SU-DHL-6 (cell line): ENCODE data around the gene CD33.

Source experiments
- H2AFZ ChIP-seq: fragments of 200-600 bp; sonication (generic); 2 replicates; pipeline ENCODE4 v1.6.1; 2014; ENCODE audit warnings: low read depth, mild to moderate bottlenecking, moderate library complexity, mixed read lengths, antibody characterized with exemption, low read length; ENCODE audit not compliant: severe bottlenecking
- H3F3A ChIP-seq: fragments of 200-600 bp; shearing (Covaris generic); 2 replicates; pipeline ENCODE4 v1.6.0; 2016; ENCODE audit warnings: antibody characterized with exemption, mild to moderate bottlenecking; ENCODE audit not compliant: insufficient read depth
- H3K27ac ChIP-seq: fragments of 200-600 bp; sonication (generic); 2 replicates; pipeline ENCODE4 v1.5.1; 2016; ENCODE audit warnings: low read depth, mild to moderate bottlenecking, low read length, moderate library complexity, mixed read lengths
- H3K27me3 ChIP-seq: fragments of 200-600 bp; sonication (generic), shearing (Covaris generic); 2 replicates; pipeline ENCODE4 v1.6.0; 2014; ENCODE audit warnings: mild to moderate bottlenecking, low read length
- H3K36me3 ChIP-seq: fragments of 200-600 bp; sonication (generic); 2 replicates; pipeline ENCODE4 v1.6.1; 2014; ENCODE audit warnings: mild to moderate bottlenecking, low read length, mixed read lengths
- H3K4me2 ChIP-seq: fragments of 300-600, 200-600 bp; shearing (Covaris generic), sonication (generic); 2 replicates; pipeline ENCODE4 v1.6.0; 2014; ENCODE audit warnings: low read length, low read depth, mild to moderate bottlenecking; ENCODE audit not compliant: poor library complexity, severe bottlenecking
- H3K4me3 ChIP-seq: fragments of 200-600 bp; sonication (generic); 2 replicates; pipeline ENCODE4 v1.5.1; 2014; ENCODE audit warnings: antibody characterized with exemption, low read length, mild to moderate bottlenecking, mixed read lengths; ENCODE audit not compliant: insufficient read depth, poor library complexity, severe bottlenecking
- H3K79me2 ChIP-seq: fragments of 200-600 bp; sonication (generic); 2 replicates; pipeline ENCODE4 v1.6.1; 2014; ENCODE audit warnings: mild to moderate bottlenecking, low read length, moderate library complexity; ENCODE audit not compliant: insufficient read depth
- H3K9ac ChIP-seq: fragments of 200-600 bp; sonication (generic); 2 replicates; pipeline ENCODE4 v1.7.0; 2014; ENCODE audit warnings: mild to moderate bottlenecking, low read length
- H3K9me2 ChIP-seq: fragments of 200-600 bp; sonication (generic); replicated peaks from 2 replicates; pipeline ENCODE4 v1.6.1; 2014; ENCODE audit warnings: low read length; ENCODE audit not compliant: insufficient read depth
- H3K9me3 ChIP-seq: fragments of 200-600 bp; sonication (generic); 2 replicates; pipeline ENCODE4 v1.6.1; 2014; ENCODE audit warnings: low read length, mixed read lengths; ENCODE audit not compliant: insufficient read depth
- H4K20me1 ChIP-seq: fragments of 200-600 bp; sonication (generic); 2 replicates; pipeline ENCODE4 v1.6.1; 2014; ENCODE audit warnings: low read depth, mild to moderate bottlenecking, antibody characterized with exemption, low read length, moderate library complexity, mixed read lengths
- EZH2phosphoT487 ChIP-seq: fragments of 200-600 bp; sonication (generic), shearing (Covaris generic); conservative IDR thresholded peaks from 2 replicates; pipeline ENCODE4 v1.6.1; 2018; ENCODE audit warnings: mild to moderate bottlenecking, antibody characterized with exemption, low read length, moderate library complexity, mixed read lengths
- TF ChIP-seq, protein P1 (sequence below): fragments of 200-600 bp; sonication (generic); IDR thresholded peaks from one replicate; pipeline ENCODE4 v1.5.1; 2017; ENCODE audit warnings: antibody characterized with exemption, mild to moderate bottlenecking, low read length, moderate library complexity; ENCODE audit not compliant: insufficient read depth, poor library complexity, severe bottlenecking

The CD33 gene

GRCh38 chr19:51224163-51224641 lies 678 bp upstream of the CD33 start:
- Histone ChIP-seq H3K27ac (no peak overlapping the region), H3K9ac (no peak overlapping the region), H3K9me2 (no peaks in the 10 kb centered on the region), H3K79me2 (no peaks in the 10 kb centered on the region), H3K4me3 (no peak overlapping the region), H3K36me3 (no peaks in the 10 kb centered on the region), H4K20me1 (no peaks in the 10 kb centered on the region), H3F3A (no peaks in the 10 kb centered on the region), H2AFZ (no peak overlapping the region), H3K9me3 (no peaks in the 10 kb centered on the region), H3K4me2 (no peak overlapping the region), H3K27me3 (no peaks in the 10 kb centered on the region)
- no peak for TF ChIP-seq EZH2phosphoT487
- TF ChIP-seq, protein P1, sequence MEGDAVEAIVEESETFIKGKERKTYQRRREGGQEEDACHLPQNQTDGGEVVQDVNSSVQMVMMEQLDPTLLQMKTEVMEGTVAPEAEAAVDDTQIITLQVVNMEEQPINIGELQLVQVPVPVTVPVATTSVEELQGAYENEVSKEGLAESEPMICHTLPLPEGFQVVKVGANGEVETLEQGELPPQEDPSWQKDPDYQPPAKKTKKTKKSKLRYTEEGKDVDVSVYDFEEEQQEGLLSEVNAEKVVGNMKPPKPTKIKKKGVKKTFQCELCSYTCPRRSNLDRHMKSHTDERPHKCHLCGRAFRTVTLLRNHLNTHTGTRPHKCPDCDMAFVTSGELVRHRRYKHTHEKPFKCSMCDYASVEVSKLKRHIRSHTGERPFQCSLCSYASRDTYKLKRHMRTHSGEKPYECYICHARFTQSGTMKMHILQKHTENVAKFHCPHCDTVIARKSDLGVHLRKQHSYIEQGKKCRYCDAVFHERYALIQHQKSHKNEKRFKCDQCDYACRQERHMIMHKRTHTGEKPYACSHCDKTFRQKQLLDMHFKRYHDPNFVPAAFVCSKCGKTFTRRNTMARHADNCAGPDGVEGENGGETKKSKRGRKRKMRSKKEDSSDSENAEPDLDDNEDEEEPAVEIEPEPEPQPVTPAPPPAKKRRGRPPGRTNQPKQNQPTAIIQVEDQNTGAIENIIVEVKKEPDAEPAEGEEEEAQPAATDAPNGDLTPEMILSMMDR, result no peak

- Histone ChIP-seq H3K4me3 (no peak overlapping the region), H3K4me2 (no peak overlapping the region), H2AFZ (no peak overlapping the region), H3K9me3 (no peaks in the 10 kb centered on the region), H3K36me3 (no peaks in the 10 kb centered on the region), H3K9ac (no peak overlapping the region), H3K27me3 (no peaks in the 10 kb centered on the region), H3F3A (no peaks in the 10 kb centered on the region), H3K27ac (no peak overlapping the region), H3K79me2 (no peaks in the 10 kb centered on the region), H4K20me1 (no peaks in the 10 kb centered on the region), H3K9me2 (no peaks in the 10 kb centered on the region)
- no peak for TF ChIP-seq EZH2phosphoT487
Observed at GRCh38 chr19:51226067-51226466, 1.2 kb downstream of the CD33 start.

GRCh38 chr19:51227326-51227725 lies 2.4 kb downstream of the CD33 start:
- Histone ChIP-seq H3K27me3 (no peaks in the 10 kb centered on the region), H3K4me2 (no peak overlapping the region), H3K79me2 (no peaks in the 10 kb centered on the region), H3K9me3 (no peaks in the 10 kb centered on the region), H3K4me3 (no peak overlapping the region), H2AFZ (no peak overlapping the region), H3K27ac (no peak overlapping the region), H3K36me3 (no peaks in the 10 kb centered on the region), H3K9me2 (no peaks in the 10 kb centered on the region), H3F3A (no peaks in the 10 kb centered on the region), H3K9ac (no peak overlapping the region), H4K20me1 (no peaks in the 10 kb centered on the region)
- TF ChIP-seq, protein P1, result no peak
- TF ChIP-seq EZH2phosphoT487, result no peak

GRCh38 chr19:51227966-51228365 lies 3.1 kb downstream of the CD33 start:
- TF ChIP-seq, protein P1, result no peak
- no peak for TF ChIP-seq EZH2phosphoT487
- Histone ChIP-seq H3K9me3 (no peaks in the 10 kb centered on the region), H3K27me3 (no peaks in the 10 kb centered on the region), H3K9ac (no peak overlapping the region), H3K79me2 (no peaks in the 10 kb centered on the region), H4K20me1 (no peaks in the 10 kb centered on the region), H3K4me3 (no peak overlapping the region), H2AFZ (no peak overlapping the region), H3F3A (no peaks in the 10 kb centered on the region), H3K4me2 (no peak overlapping the region), H3K27ac (no peak overlapping the region), H3K9me2 (no peaks in the 10 kb centered on the region), H3K36me3 (no peaks in the 10 kb centered on the region)
